GM10266 (cell line): Measurements from ENCODE around the gene SLC12A7.

ENCODE experiments used
- DNase-seq: peaks from one replicate; pipeline ENCODE4 v3.0.0; 2012; ENCODE audit errors: extremely low spot score
- TF ChIP-seq, protein P1 (sequence below): IDR thresholded peaks from 2 replicates; pipeline ENCODE4 v1.5.1; 2012; ENCODE audit warnings: mild to moderate bottlenecking, low read depth; ENCODE audit not compliant: control insufficient read depth, insufficient read depth; ENCODE audit errors: missing control alignments

Gene SLC12A7

DNA sequence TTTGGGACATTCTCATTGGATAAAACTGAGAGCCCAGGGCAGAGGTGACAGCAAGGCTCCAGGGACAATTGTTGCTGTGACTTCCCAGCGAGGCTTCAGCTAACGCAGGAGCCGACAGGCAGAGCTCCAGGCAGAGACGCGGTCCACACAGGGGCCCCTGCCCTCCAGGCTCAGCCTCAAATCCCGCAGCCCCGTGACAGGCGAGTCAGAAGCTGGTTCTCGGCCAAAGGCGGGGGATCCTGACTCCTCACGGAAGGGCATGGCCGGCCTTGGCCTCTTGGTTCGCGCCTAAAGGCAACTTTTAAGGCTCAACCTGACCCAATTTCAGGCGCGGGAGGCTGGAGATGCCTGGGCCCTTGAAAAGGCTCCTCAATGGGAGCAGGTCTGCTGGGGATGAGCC lies 21.3 kb downstream of the SLC12A7 start:
- no peak for DNase-seq
- TF ChIP-seq, protein P1, sequence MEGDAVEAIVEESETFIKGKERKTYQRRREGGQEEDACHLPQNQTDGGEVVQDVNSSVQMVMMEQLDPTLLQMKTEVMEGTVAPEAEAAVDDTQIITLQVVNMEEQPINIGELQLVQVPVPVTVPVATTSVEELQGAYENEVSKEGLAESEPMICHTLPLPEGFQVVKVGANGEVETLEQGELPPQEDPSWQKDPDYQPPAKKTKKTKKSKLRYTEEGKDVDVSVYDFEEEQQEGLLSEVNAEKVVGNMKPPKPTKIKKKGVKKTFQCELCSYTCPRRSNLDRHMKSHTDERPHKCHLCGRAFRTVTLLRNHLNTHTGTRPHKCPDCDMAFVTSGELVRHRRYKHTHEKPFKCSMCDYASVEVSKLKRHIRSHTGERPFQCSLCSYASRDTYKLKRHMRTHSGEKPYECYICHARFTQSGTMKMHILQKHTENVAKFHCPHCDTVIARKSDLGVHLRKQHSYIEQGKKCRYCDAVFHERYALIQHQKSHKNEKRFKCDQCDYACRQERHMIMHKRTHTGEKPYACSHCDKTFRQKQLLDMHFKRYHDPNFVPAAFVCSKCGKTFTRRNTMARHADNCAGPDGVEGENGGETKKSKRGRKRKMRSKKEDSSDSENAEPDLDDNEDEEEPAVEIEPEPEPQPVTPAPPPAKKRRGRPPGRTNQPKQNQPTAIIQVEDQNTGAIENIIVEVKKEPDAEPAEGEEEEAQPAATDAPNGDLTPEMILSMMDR: no peak

DNA sequence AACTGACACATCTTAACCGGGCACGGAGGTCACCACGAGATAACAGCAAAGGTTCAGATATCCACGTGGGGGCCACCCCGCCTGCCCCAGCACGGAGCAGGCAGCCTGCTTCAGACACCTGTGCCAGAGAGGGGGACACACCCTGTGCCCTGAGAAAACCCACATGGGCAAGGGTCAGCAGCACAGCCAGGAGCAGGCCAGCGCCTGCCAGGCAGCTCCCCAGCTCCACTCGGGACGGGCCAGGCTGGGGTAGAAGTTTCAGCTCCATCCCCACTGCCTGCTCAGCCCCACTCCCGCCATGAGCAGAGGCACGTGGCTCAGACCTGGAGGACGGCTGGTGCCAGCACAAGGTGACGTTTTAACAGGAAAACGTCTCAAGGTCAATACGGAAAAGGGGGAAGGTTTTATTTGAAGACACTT lies 22.2 kb downstream of the SLC12A7 start:
- TF ChIP-seq, protein P1: no peak
- DNase-seq: no peak

DNA sequence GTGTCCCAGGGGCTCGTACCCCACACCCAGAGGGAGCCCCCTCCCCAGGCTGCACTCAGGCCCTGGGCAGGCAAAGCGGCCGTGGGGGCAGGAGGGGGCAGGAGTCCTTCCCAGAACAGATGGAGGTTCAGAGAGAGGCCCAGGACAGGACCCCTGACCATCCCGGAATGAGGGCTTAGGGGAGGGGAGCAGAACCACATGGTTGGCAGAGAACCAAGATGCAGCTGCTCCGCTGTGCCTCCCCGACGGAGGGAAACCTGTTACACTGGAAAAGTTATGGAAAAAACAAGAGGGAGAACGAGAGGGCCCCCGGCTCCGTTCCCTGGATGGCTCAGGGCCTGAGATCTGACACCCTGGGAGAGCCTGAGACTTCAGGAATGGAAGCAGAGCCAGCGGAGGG lies 22.7 kb downstream of the SLC12A7 start:
- no peak for DNase-seq
- TF ChIP-seq, protein P1: no peak

DNA sequence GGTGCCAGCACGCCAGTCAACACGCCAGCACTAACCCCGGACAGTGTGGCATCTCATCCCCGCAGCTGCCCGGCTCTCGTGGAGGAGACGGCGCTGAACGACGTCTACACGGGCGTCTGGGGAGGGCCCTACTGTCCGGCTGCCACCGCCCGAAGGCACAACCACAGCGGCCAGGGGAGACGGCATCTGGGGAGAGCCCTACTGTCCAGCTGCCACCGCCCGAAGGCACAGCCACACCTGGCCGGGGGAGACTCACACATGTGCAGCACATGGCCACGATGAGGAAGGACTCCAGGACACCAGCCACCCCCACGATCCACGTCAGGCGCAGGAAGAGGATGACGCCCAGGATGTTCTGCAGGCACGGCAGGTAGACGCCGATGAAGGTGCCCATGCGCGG lies 23.1 kb downstream of the SLC12A7 start:
- TF ChIP-seq, protein P1: no peak
- DNase-seq: no peak

DNA sequence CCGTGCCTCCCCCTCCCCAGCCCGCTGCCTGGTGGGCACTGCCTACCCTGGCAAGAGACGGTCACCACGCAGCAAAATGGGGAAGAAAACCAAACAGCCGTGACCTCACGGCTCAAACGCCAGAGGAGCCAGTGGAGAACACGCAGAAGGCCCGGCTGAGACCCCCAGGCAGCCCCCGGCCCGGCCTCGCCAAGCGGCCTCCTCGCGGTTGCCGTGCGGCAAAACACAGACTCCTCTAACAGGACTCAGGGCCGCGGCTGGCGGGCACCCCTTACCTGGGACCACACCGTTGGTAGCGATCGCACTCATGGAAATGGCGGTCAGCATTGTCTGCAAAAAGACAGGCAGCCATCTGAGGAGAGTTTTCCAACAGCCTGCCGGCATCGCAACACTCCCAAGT lies 23.8 kb downstream of the SLC12A7 start:
- TF ChIP-seq, protein P1: no peak
- DNase-seq: no peak

DNA sequence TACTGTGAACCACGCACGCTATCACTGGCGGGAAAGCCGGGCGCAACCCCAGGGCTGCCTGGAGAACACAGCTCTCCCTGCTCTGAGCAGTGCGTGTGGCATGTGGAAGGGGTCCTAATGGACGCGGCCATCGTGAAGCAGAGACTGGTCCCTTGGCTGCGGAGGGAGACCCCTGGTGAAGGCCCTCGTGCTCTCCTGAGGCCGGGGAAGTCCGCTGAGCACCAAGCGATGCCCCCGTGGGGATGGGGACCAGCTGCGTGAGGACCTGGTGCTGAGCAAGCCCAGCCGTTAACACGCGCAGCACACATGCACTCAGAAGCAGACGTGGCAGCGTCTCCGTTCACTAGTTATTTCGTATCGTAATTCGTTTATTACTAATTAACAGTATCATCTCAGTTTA lies 24.4 kb downstream of the SLC12A7 start:
- TF ChIP-seq, protein P1: no peak
- no peak for DNase-seq

DNA sequence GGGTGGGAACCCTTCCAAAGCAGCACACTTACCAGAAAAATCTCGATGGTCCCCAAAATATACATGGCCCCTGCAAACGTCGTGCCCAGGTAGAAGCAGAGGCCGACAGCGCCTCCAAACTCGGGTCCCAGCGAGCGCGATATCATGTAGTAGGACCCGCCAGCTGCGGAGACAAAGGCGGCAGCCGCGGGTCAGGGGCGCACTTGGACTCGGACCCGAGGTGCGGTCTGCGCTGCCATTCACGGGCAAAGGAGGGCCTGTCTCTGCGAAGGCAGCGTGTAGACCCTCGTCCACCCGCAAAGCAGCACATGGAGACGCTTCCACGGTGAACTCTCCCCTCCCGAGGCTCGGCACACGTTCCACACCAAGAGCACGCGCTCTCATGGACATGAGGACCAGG lies 25.0 kb downstream of the SLC12A7 start:
- no peak for DNase-seq
- TF ChIP-seq, protein P1: no peak

DNA sequence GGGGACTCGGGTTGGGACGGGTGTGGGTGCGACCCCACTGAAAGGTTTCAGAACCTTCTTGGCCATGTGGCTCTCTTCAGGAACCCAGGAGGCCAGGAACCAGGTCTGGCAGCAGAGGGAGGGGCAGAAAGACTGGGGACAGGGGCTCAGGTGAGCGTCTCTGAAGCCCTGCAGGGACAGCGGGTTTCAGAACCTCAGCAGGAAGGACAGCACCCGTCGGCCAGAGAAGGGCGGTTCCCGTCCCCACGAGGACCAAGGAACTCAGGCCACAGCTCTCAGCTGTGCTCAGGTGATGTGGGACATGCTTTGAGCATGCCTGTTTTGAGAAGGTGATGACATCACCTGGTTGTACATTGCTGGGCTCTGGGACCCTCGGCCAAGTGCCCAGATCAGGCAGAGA lies 25.7 kb downstream of the SLC12A7 start:
- DNase-seq: no peak

More for the DNA sequence above, 25.7 kb downstream of the SLC12A7 start:
- TF ChIP-seq, protein P1: no peak
